Heart left ventricle (tissue), 13 donors: Measurements from ENCODE around the gene RUSF1.

Source experiments
- CTCF ChIP-seq, 12 donors: fragments of 200-600 bp; sonication (generic) in 4 of 12; IDR thresholded peaks; one replicate each; pipeline versions ENCODE4 v1.5.0 to v1.8.0; 2018 to 2022; ENCODE audit warnings: antibody characterized with exemption in 12 of 12, mild to moderate bottlenecking in 5 of 12
- POLR2A ChIP-seq, 2 donors: fragments of 450-650 bp; IDR thresholded peaks; one replicate each; pipeline ENCODE4 v1.6.1; 2017; ENCODE audit warnings: antibody characterized with exemption in 2 of 2, mild to moderate bottlenecking in 2 of 2, moderate library complexity in 2 of 2
- donor health status: ischemic (EF 13 %, LVEDD 7.1; RV severe dilation, severe dysfunction).
- donor health status: DM: no; HTN: yes; CAD: no.
- donor health status: DM: no; HTN: no; CAD: no.
- donor health status: ischemic (EF 25% LVEDD 6.9; RV normal size, moderate dysfunction).
- donor health status: ischemic (EF 25% LVEDD 5.7; RV mildly dilated, moderate dysfunction).
- donor health status: ischemic (EF 35%, LVEDD 5.7; RV mildly dilated, moderate dysfunction).
- donor health status: nonischemic (EF 11% LVEDD 7.7; RV severe dilation, severe dysfunction).
- donor health status: DM: yes; HTN: yes; CAD: no.
- donor health status: PGD.
- donor health status: ischemic (EF 29% LVEDD 5.4; RV normal size, mild dysfunction).
- donor health status: nonischemic (EF 23%, LVEDD 6.1; RV moderate dilation, normal function).

- TF ChIP-seq CTCF (IDR thresholded peaks at IDR 0.05) (no peak), POLR2A (IDR thresholded peaks at IDR 0.05) (no peak)
Measured at GRCh38 chr16:31456988-31457360, 51.2 kb downstream of the RUSF1 start.
